ACC112 (cell line): ENCODE results near the gene SEMA3F.

Experiments
- H2AFZ ChIP-seq: fragments of 200-600 bp; sonication (generic); one replicate; pipeline ENCODE4 v1.6.0; 2017; ENCODE audit warnings: antibody characterized with exemption, low read length; ENCODE audit not compliant: unreplicated experiment
- H3K27ac ChIP-seq: fragments of 200-600 bp; sonication (generic); 2 replicates; pipeline ENCODE4 v1.5.1; 2014; ENCODE audit warnings: low read depth, mild to moderate bottlenecking, antibody characterized with exemption, low read length, moderate library complexity
- H3K27me3 ChIP-seq: fragments of 200-600 bp; sonication (generic); 2 replicates; pipeline ENCODE4 v1.6.1; 2014; ENCODE audit warnings: mild to moderate bottlenecking, antibody characterized with exemption, low read length, moderate library complexity, mixed read lengths; ENCODE audit not compliant: insufficient read depth
- H3K36me3 ChIP-seq: fragments of 200-600 bp; sonication (generic); 2 replicates; pipeline ENCODE4 v1.6.1; 2016; ENCODE audit warnings: mild to moderate bottlenecking, antibody characterized with exemption, low read length, moderate library complexity, mixed read lengths; ENCODE audit not compliant: insufficient read depth
- H3K4me1 ChIP-seq: fragments of 200-600 bp; sonication (generic); one replicate; pipeline ENCODE4 v1.6.1; 2016; ENCODE audit warnings: low read length, mixed read lengths; ENCODE audit not compliant: insufficient read depth, unreplicated experiment, control insufficient read depth
- H3K4me3 ChIP-seq: fragments of 200-600 bp; sonication (generic); 2 replicates; pipeline ENCODE4 v1.5.1; 2014; ENCODE audit warnings: mild to moderate bottlenecking, low read depth, low read length
- H3K79me2 ChIP-seq: fragments of 200-600 bp; sonication (generic); one replicate; pipeline ENCODE4 v1.6.0; 2016; ENCODE audit warnings: low read length; ENCODE audit not compliant: control insufficient read depth, unreplicated experiment, insufficient read depth

SEMA3F gene

DNA sequence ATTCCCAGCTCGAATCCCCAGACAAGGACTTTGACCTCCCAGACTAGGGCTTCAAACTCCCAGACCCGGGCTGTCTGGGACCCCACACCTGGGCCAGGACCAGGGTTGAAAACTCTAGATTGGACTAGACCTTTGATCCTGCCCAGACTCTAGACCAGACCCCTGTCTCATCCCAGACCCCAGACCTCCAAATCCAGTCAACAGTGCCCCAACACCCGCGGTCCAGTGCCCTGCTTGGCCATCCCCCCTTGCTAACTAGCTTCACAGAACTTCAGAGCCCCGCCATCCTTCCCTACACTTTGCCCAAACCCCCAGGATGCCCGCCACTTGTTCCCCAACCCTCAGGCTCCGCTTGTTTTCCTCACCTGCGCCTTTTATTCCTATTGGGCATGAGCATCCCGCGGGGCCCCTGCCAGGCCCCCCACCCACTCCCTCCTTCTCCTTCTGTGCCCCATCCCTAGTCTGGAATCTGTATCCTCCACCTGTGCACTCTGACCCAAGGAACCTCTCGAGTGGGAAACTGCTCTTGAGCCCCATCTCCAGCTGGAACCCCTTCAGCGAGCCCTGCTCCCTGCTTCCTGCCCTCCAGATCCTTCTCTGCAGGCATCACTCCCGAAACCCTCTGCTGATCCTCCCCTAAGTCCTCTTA lies 81.5 kb downstream of the SEMA3F start:
- Histone ChIP-seq H3K4me1 (peaks cover 29% of the 10 kb centered on the region), H3K79me2 (peaks cover 56% of the 10 kb centered on the region), H2AFZ (no peak overlapping the region)

GRCh38 chr3:50237133-50237651 lies 82.1 kb downstream of the SEMA3F start:
- Histone ChIP-seq H3K79me2 (peaks cover 61% of the 10 kb centered on the region), H3K36me3 (no peaks in the 10 kb centered on the region), H3K4me3 (peak overlapping the region; percentile 91), H3K27ac (peak overlapping the region; percentile 72), H2AFZ (no peak overlapping the region), H3K27me3 (no peaks in the 10 kb centered on the region), H3K4me1 (peaks cover 34% of the 10 kb centered on the region)

More for the DNA sequence above, 81.5 kb downstream of the SEMA3F start:
- H3K27ac ChIP-seq: 0 out of 2 replicates have a peak overlapping the region, but pooled peaks have one; percentile 72
- peak overlapping the region; percentile 91 for H3K4me3 ChIP-seq
- H3K27me3 ChIP-seq: no peaks in the 10 kb centered on the region
- no peaks in the 10 kb centered on the region for H3K36me3 ChIP-seq

- no peaks in the 10 kb centered on the region for H3K27me3 ChIP-seq
- H3K4me3 ChIP-seq: peak overlapping the region; percentile 91
- H2AFZ ChIP-seq: no peak overlapping the region
- H3K4me1 ChIP-seq: peaks cover 42% of the 10 kb centered on the region
- peak overlapping the region; percentile 72 for H3K27ac ChIP-seq
- no peaks in the 10 kb centered on the region for H3K36me3 ChIP-seq
- H3K79me2 ChIP-seq: peaks cover 69% of the 10 kb centered on the region
Observed at GRCh38 chr3:50237754-50238548, 82.8 kb downstream of the SEMA3F start.

DNA sequence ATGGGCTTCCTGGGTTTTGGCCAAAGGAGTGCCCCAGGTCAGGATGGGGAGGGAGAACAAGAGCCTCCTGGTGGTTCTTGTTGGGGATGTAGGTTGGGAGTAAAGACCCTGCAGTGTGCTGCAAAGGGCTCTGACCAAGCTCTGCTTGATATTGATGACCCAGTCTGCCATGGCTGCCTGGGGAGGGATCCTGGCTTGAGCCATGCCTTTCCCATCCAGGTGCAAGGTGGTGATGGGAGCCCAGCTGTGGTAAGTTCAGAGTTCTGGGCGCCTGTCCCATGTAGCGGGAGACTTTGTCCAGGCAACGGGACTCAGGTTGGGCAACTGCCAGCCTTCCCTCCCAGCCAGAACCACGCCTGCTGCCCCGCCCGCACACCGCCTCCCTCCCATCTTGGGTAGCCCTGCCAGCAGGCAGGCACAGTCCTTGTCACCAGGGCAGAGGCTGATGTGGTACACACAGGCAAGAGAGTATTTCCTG lies 83.5 kb downstream of the SEMA3F start:
- Histone ChIP-seq H2AFZ (no peak overlapping the region), H3K4me3 (peak overlapping the region; percentile 91), H3K27ac (peak overlapping the region; percentile 72), H3K4me1 (peaks cover 48% of the 10 kb centered on the region), H3K27me3 (no peaks in the 10 kb centered on the region), H3K79me2 (peaks cover 75% of the 10 kb centered on the region), H3K36me3 (peaks cover 3% of the 10 kb centered on the region; the same call in 1 of the 2 replicates)
